NCI-H2081 (cell line): Measurements from ENCODE around the gene MTHFD1L.

Experiments
- DNase-seq, 2 experiments: peaks; one replicate each; lab custom pipeline; 2025; lab: John Stamatoyannopoulos, UW

The MTHFD1L gene

GRCh38 chr6:150991487-150991886, 126.0 kb downstream of the MTHFD1L start:
- DNase-seq: no peak

DNA sequence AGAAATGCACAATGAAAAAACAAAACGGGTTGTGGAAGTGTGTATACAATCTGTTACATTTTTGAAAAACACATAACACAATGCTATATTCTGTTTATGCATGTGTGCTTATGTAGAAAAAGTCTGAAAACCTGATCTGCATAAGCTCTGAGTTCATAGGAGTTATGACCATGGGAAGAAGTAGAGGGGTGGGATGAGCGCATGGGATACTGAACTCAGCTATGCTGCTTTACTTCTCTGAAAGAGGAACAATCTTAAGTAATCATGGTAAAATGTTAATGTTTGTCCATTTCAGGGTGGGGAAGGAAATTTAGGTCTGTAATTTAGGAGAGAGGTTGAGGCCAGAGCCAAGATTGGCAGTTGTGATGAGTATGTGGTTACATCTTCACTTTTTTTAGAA, 126.8 kb downstream of the MTHFD1L start:
- DNase-seq: no peak

GRCh38 chr6:150992703-150993102, 127.2 kb downstream of the MTHFD1L start:
- DNase-seq: no peak

DNA sequence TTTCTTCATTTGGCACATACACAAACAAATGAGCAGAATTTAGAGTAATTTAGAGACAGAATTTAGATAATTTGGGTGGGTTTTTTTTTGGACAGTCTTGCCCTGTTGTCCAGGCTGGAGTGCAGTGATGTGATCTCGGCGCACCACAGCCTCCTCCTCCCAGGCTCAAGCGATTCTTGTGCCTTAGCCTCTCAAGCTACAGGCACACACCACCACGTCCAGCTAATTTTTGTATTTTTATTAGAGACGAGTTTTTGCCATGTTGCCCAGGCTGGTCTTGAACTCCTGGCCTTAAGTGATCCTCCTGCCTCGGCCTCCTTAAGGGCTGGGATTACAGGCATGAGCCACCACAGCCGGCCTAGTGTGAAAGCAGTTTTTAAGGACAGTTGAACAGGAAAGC, 127.8 kb downstream of the MTHFD1L start:
- no peak for DNase-seq

- DNase-seq: no peak
Observed at GRCh38 chr6:150994026-150994425, 128.5 kb downstream of the MTHFD1L start.

DNA sequence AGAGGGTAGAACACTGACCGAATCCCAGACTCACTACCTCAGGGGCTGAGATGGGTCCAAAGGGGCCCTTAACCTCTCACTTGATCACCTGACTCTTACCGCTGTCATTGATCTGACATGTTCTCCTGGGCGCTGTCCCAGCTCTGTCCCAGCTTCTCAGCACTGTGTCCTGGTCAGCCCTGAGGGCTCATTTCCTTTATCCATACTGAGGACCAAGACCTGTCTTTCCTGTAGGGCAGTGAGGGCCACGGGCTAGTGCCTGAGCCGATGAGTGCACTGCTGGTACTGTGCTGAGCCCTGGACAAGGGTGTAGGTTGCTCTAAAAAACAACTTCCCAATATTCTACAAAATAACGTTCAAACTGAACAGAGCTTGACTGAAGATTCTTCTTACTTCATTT, 131.5 kb downstream of the MTHFD1L start:
- DNase-seq: no peak

GRCh38 chr6:150999107-150999506, 133.6 kb downstream of the MTHFD1L start:
- no peak for DNase-seq

DNA sequence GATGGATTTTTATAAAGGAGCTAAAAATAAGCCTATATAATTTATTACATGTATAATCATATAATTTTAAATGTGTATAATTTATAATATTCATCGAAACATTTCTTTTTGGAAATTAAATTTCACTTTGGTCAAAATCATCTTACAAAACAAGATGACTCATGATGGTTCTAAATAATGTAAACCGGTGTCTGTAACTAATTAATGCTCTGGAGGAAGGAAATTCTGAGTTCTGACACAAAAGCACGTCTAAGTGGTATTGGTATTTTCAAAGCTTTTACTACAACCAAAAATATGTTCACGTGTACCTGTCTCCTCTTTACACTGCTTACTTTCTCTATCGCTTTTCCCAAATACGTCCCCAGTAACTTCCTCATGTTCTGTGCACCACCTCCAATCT, 134.1 kb downstream of the MTHFD1L start:
- no peak for DNase-seq

GRCh38 chr6:151001387-151002056, 136.0 kb downstream of the MTHFD1L start:
- no peak for DNase-seq

- no peak for DNase-seq
Observed at GRCh38 chr6:151002057-151002450, 136.6 kb downstream of the MTHFD1L start.

DNA sequence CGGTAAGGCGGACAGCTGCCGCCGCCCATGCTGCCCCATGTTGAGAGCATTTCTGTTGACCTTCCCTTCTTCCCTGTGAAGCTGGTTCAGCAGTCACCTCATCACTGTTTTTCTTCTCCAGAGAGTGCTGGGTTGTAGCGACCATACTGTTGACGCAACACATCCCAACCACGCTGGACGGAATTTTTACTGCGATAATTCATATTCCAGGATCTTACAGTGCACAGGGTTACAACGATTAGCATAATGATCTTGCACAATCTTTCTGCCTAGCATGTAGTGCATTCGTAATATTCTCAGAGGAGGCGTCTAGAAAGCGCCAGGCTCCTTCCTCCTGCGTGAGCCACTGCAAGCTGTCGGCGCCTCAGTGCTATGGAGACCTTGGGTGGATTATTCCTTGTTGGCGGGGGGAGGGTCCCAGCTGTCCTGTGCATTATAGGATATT, 137.0 kb downstream of the MTHFD1L start:
- no peak for DNase-seq

DNA sequence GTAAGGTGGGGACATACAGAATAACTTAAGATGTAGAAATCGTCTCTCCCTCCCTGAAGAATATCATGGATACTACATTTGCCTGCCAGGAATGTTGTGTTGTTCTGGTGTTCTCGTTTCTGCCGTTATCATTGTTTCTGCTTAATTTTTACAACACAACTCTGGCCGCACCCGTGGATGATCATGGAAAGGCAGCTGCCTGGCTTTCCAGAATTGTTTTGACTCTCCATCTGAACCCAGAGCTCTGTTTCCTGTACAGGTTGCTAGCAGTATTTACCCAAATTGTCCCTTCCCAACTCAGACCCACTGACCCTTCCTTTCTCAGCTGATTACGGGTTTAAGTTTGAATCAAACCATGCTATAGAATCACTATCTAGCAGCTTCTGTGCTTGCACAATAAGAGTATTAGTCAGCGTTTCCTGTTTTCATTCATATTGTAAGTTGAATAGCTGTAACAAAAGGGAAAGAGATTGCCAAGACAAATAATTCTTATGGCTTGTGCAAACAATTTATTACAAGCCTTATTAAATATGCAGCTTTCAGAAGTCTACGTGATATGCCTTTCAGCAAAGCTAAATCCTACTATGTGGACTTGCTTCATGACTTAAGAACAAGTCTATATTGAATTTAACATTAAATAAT, 139.0 kb downstream of the MTHFD1L start:
- DNase-seq: peak; percentile 57 to 82

DNA sequence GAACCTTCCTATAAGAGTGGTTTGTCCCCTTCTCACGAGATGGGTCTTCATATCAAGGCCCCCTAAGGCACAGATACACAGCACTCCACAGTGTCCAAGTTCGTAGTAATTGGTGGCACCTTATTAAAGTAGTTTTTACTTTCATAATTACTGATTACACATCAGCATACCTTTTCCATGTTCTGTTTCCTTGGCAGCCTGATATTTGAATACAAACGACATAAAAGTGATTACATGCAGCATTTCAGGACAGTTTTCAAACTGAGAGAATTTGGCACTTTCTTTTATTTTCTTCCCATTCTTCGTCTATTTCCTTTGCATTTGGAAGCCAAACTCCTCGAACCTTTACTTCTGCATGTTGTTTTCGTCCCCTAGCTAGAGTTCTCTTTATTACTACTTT, 139.7 kb downstream of the MTHFD1L start:
- no peak for DNase-seq

DNA sequence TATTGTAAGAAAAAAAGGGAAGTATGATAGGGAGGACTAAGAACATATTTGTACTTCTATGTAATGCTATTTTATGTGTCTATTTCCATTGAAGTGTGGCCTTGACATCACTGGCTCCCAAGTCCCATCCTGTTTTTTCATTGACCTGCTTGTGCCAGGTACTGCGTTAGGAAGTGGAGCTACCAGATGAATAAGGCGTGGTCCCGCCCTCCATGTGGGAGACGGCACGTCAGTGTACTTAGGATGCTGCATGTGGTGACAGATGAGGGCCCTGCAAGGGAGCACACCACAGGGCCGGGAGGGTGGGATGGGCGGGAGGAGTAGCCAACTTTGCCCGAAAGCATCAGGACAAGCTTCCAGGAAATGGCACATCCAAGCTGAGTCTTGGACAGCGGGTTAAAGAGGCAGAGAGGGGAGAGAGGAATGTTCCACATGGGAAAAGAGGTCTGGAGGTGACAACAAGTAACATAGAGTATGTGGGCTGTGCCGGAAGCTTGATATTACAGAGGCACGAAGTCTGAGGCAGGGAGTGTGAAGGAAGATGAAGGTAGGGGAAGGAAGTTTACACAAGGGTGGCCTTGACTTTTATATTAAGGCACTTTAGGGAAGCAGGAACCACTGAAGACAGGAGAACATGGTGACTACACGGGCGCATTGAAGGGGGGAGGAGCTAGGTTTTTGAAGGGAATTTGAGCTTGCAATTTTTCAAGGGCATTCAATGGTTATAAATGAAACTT, 140.6 kb downstream of the MTHFD1L start:
- DNase-seq: no peak

GRCh38 chr6:151007076-151007475, 141.6 kb downstream of the MTHFD1L start:
- no peak for DNase-seq

- no peak for DNase-seq
Observed at GRCh38 chr6:151007922-151008321, 142.4 kb downstream of the MTHFD1L start.

- no peak for DNase-seq
Observed at GRCh38 chr6:151008425-151008824, 142.9 kb downstream of the MTHFD1L start.

DNA sequence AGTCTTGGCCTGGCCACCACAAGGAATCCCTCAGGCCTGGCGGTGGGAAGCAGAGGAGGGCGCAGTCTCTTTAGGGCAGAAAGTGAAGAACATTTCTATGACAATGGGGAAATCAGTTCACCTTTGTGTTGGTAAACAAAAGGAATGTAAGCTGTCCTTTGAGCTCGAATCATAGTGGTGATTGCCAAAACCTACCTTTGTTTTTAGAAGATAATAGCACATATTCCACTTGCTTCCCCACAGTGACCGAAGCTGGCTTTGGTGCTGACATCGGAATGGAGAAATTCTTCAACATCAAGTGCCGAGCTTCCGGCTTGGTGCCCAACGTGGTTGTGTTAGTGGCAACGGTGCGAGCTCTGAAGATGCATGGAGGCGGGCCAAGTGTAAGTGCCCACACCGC, 144.1 kb downstream of the MTHFD1L start:
- DNase-seq: no peak

- DNase-seq: no peak
Observed at GRCh38 chr6:151010071-151010470, 144.6 kb downstream of the MTHFD1L start.

GRCh38 chr6:151012321-151013294, 147.1 kb downstream of the MTHFD1L start:
- no peak for DNase-seq

- peak; percentile 64 to 66 for DNase-seq
Observed at GRCh38 chr6:151014404-151015100, 149.1 kb downstream of the MTHFD1L start.
